HT1080 (cell line): ENCODE measurements around the gene LTK. TPM values are rescaled to one million over a fixed set of nuclear protein-coding genes. Genes with fewer than 3 reads are reported as not detected.

ENCODE experiments used
- DNase-seq: peaks from one replicate; pipeline ENCODE4 v3.0.0-alpha.2; 2015; ENCODE audit warnings: low read depth
- total RNA-seq: library from RNA; depleted of rRNA; stranded (reverse); fragments of >200 nt; shearing (Covaris generic); gene quantifications from 2 replicates; pipeline ENCODE4 v1.2.3, GENCODE V29; 2014

LTK gene
- total RNA-seq, 1 experiment from 2014 or later, result not detected

GRCh38 chr15:41499109-41499851, 14.3 kb downstream of the LTK start:
- DNase-seq, result no peak

GRCh38 chr15:41498657-41499056, 15.0 kb downstream of the LTK start:
- DNase-seq, result no peak

GRCh38 chr15:41495736-41496599, 17.7 kb downstream of the LTK start:
- no peak for DNase-seq

GRCh38 chr15:41494922-41495735, 18.5 kb downstream of the LTK start:
- DNase-seq, result no peak

- no peak for DNase-seq
Measured at GRCh38 chr15:41494190-41494921, 19.3 kb downstream of the LTK start.

GRCh38 chr15:41493902-41494189, 19.8 kb downstream of the LTK start:
- no peak for DNase-seq

GRCh38 chr15:41493205-41493901, 20.3 kb downstream of the LTK start, which contains the start of gene ITPKA:
ITPKA (plus strand) TSS chr15:41493874; CDS start chr15:41493928, 54 bp downstream.
- DNase-seq, result peak; percentile 93

GRCh38 chr15:41492597-41493204, 20.9 kb downstream of the LTK start:
- no peak for DNase-seq

- no peak for DNase-seq
Measured at GRCh38 chr15:41491889-41492288, 21.7 kb downstream of the LTK start.

GRCh38 chr15:41490355-41490754, 23.3 kb downstream of the LTK start:
- DNase-seq, result peak; percentile 99

GRCh38 chr15:41489641-41490040, 24.0 kb downstream of the LTK start:
- no peak for DNase-seq

- no peak for DNase-seq
Measured at GRCh38 chr15:41487802-41488201, 25.8 kb downstream of the LTK start.

GRCh38 chr15:41487381-41487780, 26.2 kb downstream of the LTK start:
- DNase-seq, result no peak

GRCh38 chr15:41486286-41486685, 27.3 kb downstream of the LTK start:
- no peak for DNase-seq

- DNase-seq, result no peak
Measured at GRCh38 chr15:41484937-41485625, 28.5 kb downstream of the LTK start.

GRCh38 chr15:41483519-41483918, 30.1 kb downstream of the LTK start:
- no peak for DNase-seq

- no peak for DNase-seq
Measured at GRCh38 chr15:41483115-41483514, 30.5 kb downstream of the LTK start.

GRCh38 chr15:41482110-41482877, 31.3 kb downstream of the LTK start:
- no peak for DNase-seq
